Activated B cell treated with CpG ODN at 0.5 μM for 24 hours (primary cell): ENCODE measurements around the gene MED29. TPM values are rescaled to one million over a fixed set of nuclear protein-coding genes. Genes with fewer than 3 reads are reported as not detected.

ENCODE experiments used
- ATAC-seq: fragments of 200-7000 bp; cut with Tn5 transposase; one replicate; pipeline ENCODE4 v1.10.0; 2021; ENCODE audit warnings: low read depth, mild to moderate bottlenecking, moderate library complexity
- CTCF ChIA-PET: fragments of 350-600 bp; sonication (Branson Sonifier 250); formaldehyde crosslinking; loops from one replicate; lab custom pipeline; 2021; ENCODE audit warnings: antibody characterized with exemption; lab: Charles Lee
- POLR2A ChIA-PET: fragments of 350-600 bp; sonication (Branson Sonifier 250); formaldehyde crosslinking; loops from one replicate; lab custom pipeline; 2021; ENCODE audit warnings: antibody characterized with exemption; lab: Charles Lee
- DNase-seq: peaks from one replicate; pipeline ENCODE4 v3.0.0; 2022
- H3K27ac Mint-ChIP-seq: one replicate; pipeline ENCODE4 v1.8.0; 2020; ENCODE audit warnings: mixed read lengths
- H3K27me3 Mint-ChIP-seq: one replicate; pipeline ENCODE4 v1.8.0; 2021; ENCODE audit warnings: mixed read lengths
- H3K36me3 Mint-ChIP-seq: one replicate; pipeline ENCODE4 v1.8.0; 2021; ENCODE audit warnings: low read depth, mixed read lengths
- H3K4me1 Mint-ChIP-seq: one replicate; pipeline ENCODE4 v1.8.0; 2021; ENCODE audit warnings: mixed read lengths
- H3K4me3 Mint-ChIP-seq: one replicate; pipeline ENCODE4 v1.8.0; 2020; ENCODE audit warnings: mild to moderate bottlenecking, mixed read lengths
- H3K9me3 Mint-ChIP-seq: one replicate; pipeline ENCODE4 v1.8.0; 2020; ENCODE audit warnings: mixed read lengths
- intact Hi-C: fragments of 100-400 bp; cut with micrococcal nuclease; formaldehyde crosslinking; loops from one replicate; pipeline ENCODE4 v1.15.1; 2024
- total RNA-seq: library from RNA; stranded (reverse); gene quantifications from 2 replicates; pipeline ENCODE4 v1.2.3, GENCODE V29; 2022
- TF ChIP-seq, protein P1 (sequence below): fragments of 200-600 bp; IDR thresholded peaks from one replicate; pipeline ENCODE4 v1.8.0; 2022; ENCODE audit warnings: antibody characterized with exemption, mild to moderate bottlenecking

The MED29 gene
- total RNA-seq, 1 donor from 2014 or later, result 39.0 TPM

DNA sequence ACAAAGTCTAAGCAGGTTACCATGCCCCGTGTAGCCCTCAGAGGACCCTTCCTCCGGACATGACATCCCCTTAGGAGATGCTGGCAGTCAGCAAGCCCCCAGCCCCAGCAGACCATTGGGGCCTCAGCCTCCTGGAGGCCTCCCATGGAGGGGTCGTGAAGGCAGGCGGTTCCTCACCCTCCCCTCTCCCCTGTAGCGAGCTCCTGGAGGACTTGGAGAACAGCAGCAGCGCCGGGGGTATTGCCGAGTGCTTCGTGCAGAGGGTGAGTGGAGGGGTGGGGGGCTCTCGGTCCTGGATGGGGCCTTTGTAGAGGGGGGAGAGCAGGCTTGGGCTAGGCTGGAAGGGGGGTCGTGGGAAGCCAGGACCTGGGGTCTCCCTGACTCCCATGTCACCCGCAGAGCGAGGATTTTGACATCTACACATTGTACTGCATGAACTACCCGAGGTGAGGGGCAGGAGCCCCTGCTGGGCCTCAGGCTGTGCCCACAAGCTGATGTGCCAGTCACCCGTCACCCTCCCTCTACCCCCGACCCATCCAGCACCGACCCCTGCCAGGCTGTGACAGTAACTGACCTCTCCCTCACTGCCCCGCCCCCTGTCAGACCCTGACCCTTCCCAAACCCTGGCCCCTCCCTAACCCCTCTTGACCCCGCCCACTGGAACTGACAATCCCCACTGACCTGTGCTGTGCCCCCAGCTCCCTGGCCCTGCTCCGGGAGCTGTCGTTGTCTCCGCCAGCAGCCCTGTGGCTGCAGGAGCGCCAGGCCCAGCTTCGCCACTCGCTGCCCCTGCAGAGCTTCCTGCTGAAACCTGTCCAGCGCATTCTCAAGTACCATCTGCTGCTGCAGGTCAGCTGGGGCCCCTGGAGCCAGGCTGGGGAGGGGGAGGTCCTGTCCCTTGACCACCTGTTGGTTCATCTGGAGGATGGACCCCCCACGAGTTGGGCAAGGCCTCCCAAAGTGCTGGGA is 25.3 kb downstream of the MED29 start:
- DNase-seq (no peak), ATAC-seq (no peak)
- ChIA-PET CTCF (interaction anchor here (1.3 kb wide), 1 partner anchor 24 kb away, joined by 3 read pairs; no protein-coding TSS in a partner anchor), POLR2A (interaction anchor here (0.5 to 15.0 kb wide), 6 partner anchors 10 to 1360 kb away, joined by 3 to 285 read pairs (median 3); partner anchors contain the start of genes DLL3, RPS16 and ZFP36)
- TF ChIP-seq, protein P1, sequence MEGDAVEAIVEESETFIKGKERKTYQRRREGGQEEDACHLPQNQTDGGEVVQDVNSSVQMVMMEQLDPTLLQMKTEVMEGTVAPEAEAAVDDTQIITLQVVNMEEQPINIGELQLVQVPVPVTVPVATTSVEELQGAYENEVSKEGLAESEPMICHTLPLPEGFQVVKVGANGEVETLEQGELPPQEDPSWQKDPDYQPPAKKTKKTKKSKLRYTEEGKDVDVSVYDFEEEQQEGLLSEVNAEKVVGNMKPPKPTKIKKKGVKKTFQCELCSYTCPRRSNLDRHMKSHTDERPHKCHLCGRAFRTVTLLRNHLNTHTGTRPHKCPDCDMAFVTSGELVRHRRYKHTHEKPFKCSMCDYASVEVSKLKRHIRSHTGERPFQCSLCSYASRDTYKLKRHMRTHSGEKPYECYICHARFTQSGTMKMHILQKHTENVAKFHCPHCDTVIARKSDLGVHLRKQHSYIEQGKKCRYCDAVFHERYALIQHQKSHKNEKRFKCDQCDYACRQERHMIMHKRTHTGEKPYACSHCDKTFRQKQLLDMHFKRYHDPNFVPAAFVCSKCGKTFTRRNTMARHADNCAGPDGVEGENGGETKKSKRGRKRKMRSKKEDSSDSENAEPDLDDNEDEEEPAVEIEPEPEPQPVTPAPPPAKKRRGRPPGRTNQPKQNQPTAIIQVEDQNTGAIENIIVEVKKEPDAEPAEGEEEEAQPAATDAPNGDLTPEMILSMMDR, result no peak
- Mint-ChIP-seq H3K27ac (no peak overlapping the region), H3K4me1 (peaks cover 36% of the 10 kb centered on the region), H3K9me3 (no peaks in the 10 kb centered on the region), H3K36me3 (peaks cover 58% of the 10 kb centered on the region), H3K4me3 (no peak overlapping the region), H3K27me3 (peaks cover 4% of the 10 kb centered on the region)
- intact Hi-C loops, result no loop called here

DNA sequence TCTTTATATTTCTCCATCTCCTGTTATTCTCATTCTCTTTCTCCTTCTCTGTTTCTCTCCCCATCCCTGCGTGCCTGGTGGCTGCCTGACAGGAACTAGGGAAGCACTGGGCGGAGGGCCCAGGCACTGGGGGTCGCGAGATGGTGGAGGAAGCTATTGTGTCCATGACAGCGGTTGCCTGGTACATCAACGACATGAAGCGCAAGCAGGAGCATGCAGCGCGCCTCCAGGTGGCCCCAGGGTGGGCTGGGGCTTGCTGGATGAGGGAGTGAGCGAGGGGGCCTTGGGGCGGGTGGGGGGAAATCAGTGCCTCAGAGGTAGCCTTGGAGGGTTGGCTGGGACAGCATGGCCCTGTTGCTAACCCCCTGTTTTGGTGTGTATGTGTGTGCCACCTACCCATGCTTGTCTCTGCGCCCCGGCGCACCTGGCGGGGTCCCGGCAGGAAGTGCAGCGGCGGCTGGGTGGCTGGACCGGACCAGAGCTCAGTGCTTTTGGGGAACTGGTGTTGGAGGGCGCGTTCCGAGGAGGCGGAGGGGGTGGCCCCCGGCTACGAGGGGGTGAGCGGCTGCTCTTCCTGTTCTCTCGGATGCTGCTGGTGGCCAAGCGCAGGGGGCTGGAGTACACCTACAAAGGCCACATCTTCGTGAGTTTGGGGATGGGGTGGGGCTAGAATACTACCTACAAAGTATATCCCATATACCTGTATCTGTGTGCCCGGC is 26.4 kb downstream of the MED29 start:
- CTCF ChIA-PET, result interaction anchor here (1.3 kb wide), 1 partner anchor 23 kb away, joined by 3 read pairs; no protein-coding TSS in a partner anchor
- ATAC-seq (no peak), DNase-seq (no peak)
- H3K4me1 Mint-ChIP-seq, result peaks cover 29% of the 10 kb centered on the region
- intact Hi-C loops, result no loop called here
- peaks cover 61% of the 10 kb centered on the region for H3K36me3 Mint-ChIP-seq
- TF ChIP-seq, protein P1, result no peak
- H3K4me3 Mint-ChIP-seq, result peak overlapping the region; percentile 3
- no peaks in the 10 kb centered on the region for H3K27me3 Mint-ChIP-seq
- H3K27ac Mint-ChIP-seq, result no peak overlapping the region
- H3K9me3 Mint-ChIP-seq, result no peaks in the 10 kb centered on the region
- POLR2A ChIA-PET, result interaction anchor here (0.6 to 15.0 kb wide), 3 partner anchors 14 to 276 kb away, joined by 3 to 285 read pairs (median 4); partner anchors contain the start of gene RPS16

DNA sequence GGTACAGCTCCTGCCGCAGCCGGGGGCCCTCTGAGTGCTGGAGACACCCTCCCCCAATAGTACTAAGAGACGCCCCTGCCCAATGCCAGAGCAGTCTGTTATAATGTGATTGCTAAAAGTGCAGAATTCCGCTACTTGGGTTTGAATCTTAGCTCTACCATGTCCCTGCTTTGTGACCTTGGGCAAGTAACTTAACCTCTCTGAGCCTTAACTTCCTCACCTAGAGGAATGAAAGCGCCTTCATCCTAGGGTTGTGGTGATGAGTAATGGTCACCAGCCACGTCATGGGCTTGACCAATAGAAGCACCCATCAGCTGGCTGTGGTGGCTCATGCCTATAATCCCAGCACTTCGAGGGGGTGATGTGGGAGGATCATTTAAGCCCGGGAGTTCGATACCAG is 27.8 kb downstream of the MED29 start:
- intact Hi-C loops, result no loop called here
- ChIA-PET CTCF (no interaction called here), POLR2A (interaction anchor here (15.0 kb wide), 1 partner anchor 12 kb away, joined by 285 read pairs; the partner anchor contains the start of gene RPS16)
- Mint-ChIP-seq H3K4me1 (peaks cover 24% of the 10 kb centered on the region), H3K27ac (peak overlapping the region; percentile 24), H3K4me3 (no peak overlapping the region), H3K27me3 (no peaks in the 10 kb centered on the region), H3K9me3 (no peaks in the 10 kb centered on the region), H3K36me3 (peaks cover 66% of the 10 kb centered on the region)
- no peak for DNase-seq
- no peak for ATAC-seq
- TF ChIP-seq, protein P1, result no peak

DNA sequence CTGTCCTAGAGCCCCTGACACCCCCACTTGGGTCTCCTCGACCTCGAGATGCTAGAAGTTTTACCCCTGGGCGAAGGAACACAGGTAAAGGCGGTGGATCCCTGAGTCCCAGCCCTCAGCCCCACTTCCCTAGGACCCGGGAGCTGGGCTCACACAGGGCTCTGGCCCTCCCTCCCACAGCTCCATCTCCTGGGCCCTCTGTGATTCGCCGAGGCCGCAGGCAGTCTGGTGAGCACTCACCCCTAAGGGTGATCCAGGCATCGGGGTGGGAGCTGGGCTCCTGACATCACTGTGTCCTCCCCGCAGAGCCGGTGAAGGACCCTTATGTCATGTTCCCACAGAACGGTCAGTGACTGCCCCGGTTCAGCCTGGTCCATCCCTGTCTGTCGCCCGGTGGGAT is 29.6 kb downstream of the MED29 start:
- ChIA-PET CTCF (interaction anchor here (0.5 kb wide), 1 partner anchor 77 kb away, joined by 3 read pairs; no protein-coding TSS in a partner anchor), POLR2A (interaction anchor here (0.7 to 15.0 kb wide), 4 partner anchors 9 to 19 kb away, joined by 4 to 285 read pairs (median 4); partner anchors contain the start of genes RPS16 and ZFP36)
- ATAC-seq (no peak), DNase-seq (no peak)
- peaks cover 62% of the 10 kb centered on the region for H3K36me3 Mint-ChIP-seq
- no peak overlapping the region for H3K4me3 Mint-ChIP-seq
- peaks cover 10% of the 10 kb centered on the region for H3K4me1 Mint-ChIP-seq
- intact Hi-C loops, result no loop called here
- H3K27me3 Mint-ChIP-seq, result no peaks in the 10 kb centered on the region
- H3K9me3 Mint-ChIP-seq, result no peaks in the 10 kb centered on the region
- TF ChIP-seq, protein P1, result no peak
- H3K27ac Mint-ChIP-seq, result no peak overlapping the region
